Measurements from ENCODE around the gene EFCAB8.

Gene EFCAB8

DNA sequence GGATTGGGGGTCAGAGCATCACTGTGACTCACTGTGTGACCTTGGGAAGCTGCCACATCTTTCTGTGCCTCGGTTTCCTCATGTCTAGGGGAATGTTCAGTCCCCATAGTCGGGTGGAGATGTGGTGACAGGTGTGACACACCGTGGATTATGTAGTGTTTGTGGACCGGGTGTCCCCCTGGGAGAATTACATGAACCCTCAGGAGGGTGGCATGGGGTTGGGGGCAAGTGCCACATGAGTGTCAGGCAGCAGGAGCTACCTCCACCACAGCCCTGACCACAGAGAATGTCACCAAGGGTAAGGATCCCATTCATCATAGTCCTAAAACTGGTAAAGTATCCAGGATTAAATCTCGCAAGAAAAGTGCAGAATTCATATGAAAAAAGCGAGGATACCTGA is 122.3 kb downstream of the EFCAB8 start:
- no peaks in the 10 kb centered on the region; the same call in none of the 2 replicates for H3K27me3 ChIP-seq (ENCODE audit: insufficient read depth, low read length)
- TF ChIP-seq, protein P1, sequence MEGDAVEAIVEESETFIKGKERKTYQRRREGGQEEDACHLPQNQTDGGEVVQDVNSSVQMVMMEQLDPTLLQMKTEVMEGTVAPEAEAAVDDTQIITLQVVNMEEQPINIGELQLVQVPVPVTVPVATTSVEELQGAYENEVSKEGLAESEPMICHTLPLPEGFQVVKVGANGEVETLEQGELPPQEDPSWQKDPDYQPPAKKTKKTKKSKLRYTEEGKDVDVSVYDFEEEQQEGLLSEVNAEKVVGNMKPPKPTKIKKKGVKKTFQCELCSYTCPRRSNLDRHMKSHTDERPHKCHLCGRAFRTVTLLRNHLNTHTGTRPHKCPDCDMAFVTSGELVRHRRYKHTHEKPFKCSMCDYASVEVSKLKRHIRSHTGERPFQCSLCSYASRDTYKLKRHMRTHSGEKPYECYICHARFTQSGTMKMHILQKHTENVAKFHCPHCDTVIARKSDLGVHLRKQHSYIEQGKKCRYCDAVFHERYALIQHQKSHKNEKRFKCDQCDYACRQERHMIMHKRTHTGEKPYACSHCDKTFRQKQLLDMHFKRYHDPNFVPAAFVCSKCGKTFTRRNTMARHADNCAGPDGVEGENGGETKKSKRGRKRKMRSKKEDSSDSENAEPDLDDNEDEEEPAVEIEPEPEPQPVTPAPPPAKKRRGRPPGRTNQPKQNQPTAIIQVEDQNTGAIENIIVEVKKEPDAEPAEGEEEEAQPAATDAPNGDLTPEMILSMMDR (IDR thresholded peaks at IDR 0.05; ENCODE audit: low read length) = no peak
- no peak for TF ChIP-seq EZH2 (IDR thresholded peaks at IDR 0.05; ENCODE audit: borderline replicate concordance, low read length)
- no peaks in the 10 kb centered on the region for H3K9me2 ChIP-seq (ENCODE audit: low read depth, low read length)
- H3F3A ChIP-seq (ENCODE audit: insufficient read depth, low read length) = no peaks in the 10 kb centered on the region
- H3K9me3 ChIP-seq (ENCODE audit: low read length) = no peaks in the 10 kb centered on the region
- no peak overlapping the region for H3K4me3 ChIP-seq (ENCODE audit: low read depth, low read length, poor library complexity, severe bottlenecking)
- no peak overlapping the region for H3K4me2 ChIP-seq (ENCODE audit: low read length)
- H3K9ac ChIP-seq (ENCODE audit: low read length) = no peak overlapping the region
- no peaks in the 10 kb centered on the region for H3K36me3 ChIP-seq (ENCODE audit: insufficient read depth, low read length)
- H3K4me1 ChIP-seq (ENCODE audit: insufficient read depth, low read length, severe bottlenecking) = no peaks in the 10 kb centered on the region
- no peaks in the 10 kb centered on the region for H3K79me2 ChIP-seq (ENCODE audit: insufficient read depth, low read length)
- H3K27ac ChIP-seq (ENCODE audit: low read depth, low read length, poor library complexity, severe bottlenecking) = no peak overlapping the region
- no peak overlapping the region for H2AFZ ChIP-seq (ENCODE audit: low read length)
- no peaks in the 10 kb centered on the region for H4K20me1 ChIP-seq (ENCODE audit: insufficient read depth, low read length)

DNA sequence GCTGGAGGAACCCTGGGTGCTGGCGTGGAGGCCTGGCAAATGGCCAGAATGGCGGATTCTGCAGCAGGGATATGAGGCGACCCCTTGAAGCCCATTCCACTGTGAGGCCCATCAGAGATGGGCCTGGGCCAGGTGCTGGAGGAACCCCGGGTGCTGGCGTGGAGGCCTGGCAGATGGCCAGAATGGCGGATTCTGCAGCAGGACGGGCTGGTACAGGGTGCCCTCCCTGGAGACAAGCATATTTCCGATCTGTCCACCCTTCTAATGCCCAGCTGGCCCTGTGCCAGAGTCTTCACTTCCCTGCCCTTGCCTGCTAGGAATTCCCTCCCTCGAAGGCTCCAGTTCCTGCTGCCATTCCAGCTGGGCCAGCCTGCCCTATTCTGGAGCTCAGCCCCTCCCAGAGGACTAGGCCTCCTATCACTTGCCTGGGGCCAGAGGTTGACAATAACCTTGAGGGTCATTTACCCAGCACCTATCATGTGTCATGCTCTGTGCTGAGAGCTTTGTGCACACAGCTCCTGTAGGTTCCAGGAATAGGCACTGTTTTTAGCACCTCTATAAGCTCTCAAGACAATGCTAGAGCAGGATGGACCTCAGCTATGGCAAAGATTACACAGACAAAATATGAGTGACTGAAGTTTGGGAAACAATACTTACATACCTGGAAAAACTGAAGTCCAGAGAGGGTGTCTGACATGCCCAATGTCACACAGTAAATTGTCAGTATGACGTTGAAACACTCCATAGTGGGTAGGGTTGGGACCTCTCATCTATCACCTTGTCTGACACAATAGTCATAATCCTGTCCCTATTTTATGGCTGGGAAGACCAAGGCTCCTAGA is 124.1 kb downstream of the EFCAB8 start:
- H3K4me2 ChIP-seq (ENCODE audit: low read length) = no peak overlapping the region
- no peaks in the 10 kb centered on the region for H3K9me2 ChIP-seq (ENCODE audit: low read depth, low read length)
- no peaks in the 10 kb centered on the region for H3K9me3 ChIP-seq (ENCODE audit: low read length)
- H3K4me3 ChIP-seq (ENCODE audit: low read depth, low read length, poor library complexity, severe bottlenecking) = no peak overlapping the region
- no peak overlapping the region for H2AFZ ChIP-seq (ENCODE audit: low read length)
- TF ChIP-seq, protein P1 (IDR thresholded peaks at IDR 0.05; ENCODE audit: low read length) = no peak
- TF ChIP-seq EZH2 (IDR thresholded peaks at IDR 0.05; ENCODE audit: borderline replicate concordance, low read length) = no peak
- no peaks in the 10 kb centered on the region for H3F3A ChIP-seq (ENCODE audit: insufficient read depth, low read length)
- H3K79me2 ChIP-seq (ENCODE audit: insufficient read depth, low read length) = no peaks in the 10 kb centered on the region
- no peaks in the 10 kb centered on the region for H3K4me1 ChIP-seq (ENCODE audit: insufficient read depth, low read length, severe bottlenecking)
- no peak overlapping the region for H3K27ac ChIP-seq (ENCODE audit: low read depth, low read length, poor library complexity, severe bottlenecking)
- H3K9ac ChIP-seq (ENCODE audit: low read length) = no peak overlapping the region
- H3K36me3 ChIP-seq (ENCODE audit: insufficient read depth, low read length) = no peaks in the 10 kb centered on the region
- H3K27me3 ChIP-seq (ENCODE audit: insufficient read depth, low read length) = no peaks in the 10 kb centered on the region; the same call in 1 of the 2 replicates
- H4K20me1 ChIP-seq (ENCODE audit: insufficient read depth, low read length) = no peaks in the 10 kb centered on the region

GRCh38 chr20:32983459-32984112 is 124.9 kb downstream of the EFCAB8 start:
- no peak overlapping the region for H2AFZ ChIP-seq (ENCODE audit: low read length)
- no peak overlapping the region for H3K4me2 ChIP-seq (ENCODE audit: low read length)
- H3K27me3 ChIP-seq (ENCODE audit: insufficient read depth, low read length) = no peaks in the 10 kb centered on the region; the same call in 1 of the 2 replicates
- no peaks in the 10 kb centered on the region for H3K36me3 ChIP-seq (ENCODE audit: insufficient read depth, low read length)
- H3K27ac ChIP-seq (ENCODE audit: low read depth, low read length, poor library complexity, severe bottlenecking) = no peak overlapping the region
- no peaks in the 10 kb centered on the region for H3K9me2 ChIP-seq (ENCODE audit: low read depth, low read length)
- H3K4me1 ChIP-seq (ENCODE audit: insufficient read depth, low read length, severe bottlenecking) = no peaks in the 10 kb centered on the region
- H3K79me2 ChIP-seq (ENCODE audit: insufficient read depth, low read length) = no peaks in the 10 kb centered on the region
- H3K9ac ChIP-seq (ENCODE audit: low read length) = no peak overlapping the region
- H3F3A ChIP-seq (ENCODE audit: insufficient read depth, low read length) = no peaks in the 10 kb centered on the region
- H4K20me1 ChIP-seq (ENCODE audit: insufficient read depth, low read length) = no peaks in the 10 kb centered on the region
- H3K4me3 ChIP-seq (ENCODE audit: low read depth, low read length, poor library complexity, severe bottlenecking) = no peak overlapping the region
- no peaks in the 10 kb centered on the region for H3K9me3 ChIP-seq (ENCODE audit: low read length)
- no peak for TF ChIP-seq EZH2 (IDR thresholded peaks at IDR 0.05; ENCODE audit: borderline replicate concordance, low read length)
- TF ChIP-seq, protein P1 (IDR thresholded peaks at IDR 0.05; ENCODE audit: low read length) = no peak
